NOMO-1 treated with dmso at 0.1 percent for 144 hours (cell line): Measurements from ENCODE around the gene DNAJC3.
"Not testable (repeated sequence)": the region's sequence is repeated elsewhere in the genome, so short reads cannot be mapped to it uniquely, and the experiment has no call there.

Source experiments
- DNase-seq: peaks from one replicate; lab custom pipeline; 2025; ENCODE audit not compliant: unreplicated experiment; lab: John Stamatoyannopoulos, UW

The DNAJC3 gene

GRCh38 chr13:95763601-95764000, 86.7 kb downstream of the DNAJC3 start:
- no peak for DNase-seq

GRCh38 chr13:95771905-95772304, 95.0 kb downstream of the DNAJC3 start:
- DNase-seq: no peak

- DNase-seq: no peak
These were observed 102.6 kb downstream of the DNAJC3 start for GRCh38 chr13:95779522-95779921.

- no peak for DNase-seq
These were observed 104.1 kb downstream of the DNAJC3 start for GRCh38 chr13:95781016-95781415.

- not testable (repeated sequence) for DNase-seq
These were observed 105.0 kb downstream of the DNAJC3 start for GRCh38 chr13:95781940-95782339.

GRCh38 chr13:95783747-95784146, 106.8 kb downstream of the DNAJC3 start:
- no peak for DNase-seq

- no peak for DNase-seq
These were observed 107.4 kb downstream of the DNAJC3 start for GRCh38 chr13:95784161-95784899.

GRCh38 chr13:95784900-95785290, 108.0 kb downstream of the DNAJC3 start:
- no peak for DNase-seq

GRCh38 chr13:95787356-95788099, 110.6 kb downstream of the DNAJC3 start:
- no peak for DNase-seq

- no peak for DNase-seq
These were observed 111.1 kb downstream of the DNAJC3 start for GRCh38 chr13:95788100-95788463.

- DNase-seq: not testable (repeated sequence)
These were observed 112.4 kb downstream of the DNAJC3 start for GRCh38 chr13:95789315-95789714.

- no peak for DNase-seq
These were observed 114.3 kb downstream of the DNAJC3 start for GRCh38 chr13:95791084-95791722.

- DNase-seq: no peak
These were observed 116.1 kb downstream of the DNAJC3 start for GRCh38 chr13:95793018-95793555.

GRCh38 chr13:95793781-95794180, 116.8 kb downstream of the DNAJC3 start:
- DNase-seq: no peak

GRCh38 chr13:95797016-95797415, 120.1 kb downstream of the DNAJC3 start:
- DNase-seq: no peak

GRCh38 chr13:95800436-95800835, 123.5 kb downstream of the DNAJC3 start:
- DNase-seq: no peak

- DNase-seq: no peak
These were observed 124.9 kb downstream of the DNAJC3 start for GRCh38 chr13:95801825-95802224.

GRCh38 chr13:95805921-95806320, 129.0 kb downstream of the DNAJC3 start:
- no peak for DNase-seq

- DNase-seq: no peak
These were observed 132.5 kb downstream of the DNAJC3 start for GRCh38 chr13:95809429-95809828.

- DNase-seq: no peak
These were observed 136.2 kb downstream of the DNAJC3 start for GRCh38 chr13:95813139-95813538.

- DNase-seq: no peak
These were observed 137.6 kb downstream of the DNAJC3 start for GRCh38 chr13:95814495-95814894.

GRCh38 chr13:95822303-95822702, 145.4 kb downstream of the DNAJC3 start:
- DNase-seq: no peak
